ENCODE data around the gene CEP83. TPM values are rescaled to one million over a fixed set of nuclear protein-coding genes. Genes with fewer than 3 reads are reported as not detected.

The CEP83 gene
- total and polyA plus RNA-seq, 2 donors from 2014 or later, result 3.2 to 17.1 TPM

DNA sequence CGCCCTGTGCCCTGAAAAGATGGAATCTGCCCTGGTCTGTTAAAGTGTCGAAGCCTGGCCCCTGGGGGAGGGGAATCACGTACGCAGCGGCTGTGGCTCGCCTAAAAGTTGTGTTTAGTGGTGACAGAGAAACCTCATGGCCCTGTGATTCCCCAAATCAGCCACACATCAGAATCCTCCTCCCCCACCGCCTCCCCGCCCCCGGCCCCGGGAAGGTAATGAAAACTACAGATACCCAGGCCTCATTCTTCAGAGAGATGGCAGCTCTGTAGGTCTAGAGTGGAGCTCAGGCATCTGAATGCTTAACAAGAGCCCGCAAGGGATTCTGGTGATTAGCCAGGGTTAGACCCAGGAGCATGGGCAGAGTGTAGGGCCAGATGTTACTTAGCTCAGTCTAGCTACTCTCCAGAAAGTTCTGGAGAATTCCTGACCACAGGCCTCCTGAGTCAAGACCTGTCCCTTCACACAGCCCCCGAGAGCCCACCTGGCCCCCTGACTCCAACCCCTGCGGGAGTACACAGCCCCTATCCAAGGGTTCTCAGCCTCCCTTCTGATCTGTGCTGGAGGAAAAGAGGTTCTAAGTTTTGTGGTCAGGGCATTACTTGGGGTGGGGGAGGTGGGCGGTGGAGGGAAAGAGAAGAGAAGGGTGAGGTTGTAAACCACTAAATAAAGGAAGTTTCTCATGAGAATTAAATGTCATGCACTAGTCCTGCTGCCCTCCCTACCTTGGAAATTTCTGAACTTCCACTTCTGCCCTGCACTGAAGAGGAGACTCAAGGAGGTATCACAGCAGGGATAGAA, 196.5 kb downstream of the CEP83 start:
- TF ChIP-seq, protein P1, sequence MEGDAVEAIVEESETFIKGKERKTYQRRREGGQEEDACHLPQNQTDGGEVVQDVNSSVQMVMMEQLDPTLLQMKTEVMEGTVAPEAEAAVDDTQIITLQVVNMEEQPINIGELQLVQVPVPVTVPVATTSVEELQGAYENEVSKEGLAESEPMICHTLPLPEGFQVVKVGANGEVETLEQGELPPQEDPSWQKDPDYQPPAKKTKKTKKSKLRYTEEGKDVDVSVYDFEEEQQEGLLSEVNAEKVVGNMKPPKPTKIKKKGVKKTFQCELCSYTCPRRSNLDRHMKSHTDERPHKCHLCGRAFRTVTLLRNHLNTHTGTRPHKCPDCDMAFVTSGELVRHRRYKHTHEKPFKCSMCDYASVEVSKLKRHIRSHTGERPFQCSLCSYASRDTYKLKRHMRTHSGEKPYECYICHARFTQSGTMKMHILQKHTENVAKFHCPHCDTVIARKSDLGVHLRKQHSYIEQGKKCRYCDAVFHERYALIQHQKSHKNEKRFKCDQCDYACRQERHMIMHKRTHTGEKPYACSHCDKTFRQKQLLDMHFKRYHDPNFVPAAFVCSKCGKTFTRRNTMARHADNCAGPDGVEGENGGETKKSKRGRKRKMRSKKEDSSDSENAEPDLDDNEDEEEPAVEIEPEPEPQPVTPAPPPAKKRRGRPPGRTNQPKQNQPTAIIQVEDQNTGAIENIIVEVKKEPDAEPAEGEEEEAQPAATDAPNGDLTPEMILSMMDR (IDR thresholded peaks at IDR 0.05; ENCODE audit: borderline replicate concordance, extremely low read depth, insufficient read depth), result no peak
- H3K9ac ChIP-seq (ENCODE audit: low read length in 3 of 3), result peak overlapping the region in 2 of 3 donors; percentile 51 to 76

DNA sequence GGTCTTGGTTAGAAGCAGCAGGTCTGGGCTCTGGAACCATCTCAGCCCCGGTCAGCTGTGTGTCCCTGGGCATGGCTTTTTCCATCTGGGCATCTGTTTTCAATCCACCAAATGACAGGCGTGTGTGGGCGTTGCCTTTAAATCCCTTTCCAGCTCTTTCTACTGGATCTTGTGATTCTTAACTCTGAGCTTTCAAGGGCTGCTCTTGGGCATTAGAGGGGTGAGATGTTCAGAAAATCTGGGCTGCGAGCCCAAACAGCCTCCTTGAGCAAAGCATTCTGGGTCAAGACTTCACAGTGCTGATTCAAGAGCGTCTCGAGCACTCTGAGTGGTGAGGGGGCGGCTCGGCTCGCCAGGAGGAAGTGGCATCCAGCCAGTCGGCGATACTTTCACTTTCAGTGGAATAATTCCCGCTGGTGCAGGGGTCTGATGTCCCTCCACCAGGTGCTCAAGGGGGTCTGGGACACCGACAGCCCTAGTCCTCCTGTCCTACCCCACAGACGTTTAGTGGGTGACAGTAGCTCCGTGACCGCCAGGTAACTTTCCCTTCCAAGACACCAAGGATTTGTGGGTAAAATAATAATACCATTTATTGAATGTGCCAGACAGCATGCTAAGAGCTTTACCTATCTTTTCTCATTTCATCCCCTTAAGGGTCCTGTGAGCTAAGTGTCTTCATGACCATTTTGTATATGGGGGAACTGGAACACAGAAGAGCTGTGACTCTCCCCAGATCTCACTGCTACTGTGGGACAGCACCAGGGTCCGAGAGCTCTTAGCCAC, 197.2 kb downstream of the CEP83 start:
- peak overlapping the region; percentile 87 for H3K27ac ChIP-seq (ENCODE audit: low read depth in 2 of 2, low read length in 2 of 2)
- FAIRE-seq (peak; percentile 66), DNase-seq (peak; percentile 64 to 95 (median 72))
- intact Hi-C loops (cut with DNase I), result no loop called here
- peak overlapping the region; percentile 66 to 87 (median 79) for H3K4me3 ChIP-seq (ENCODE audit: low read length in 3 of 3)
- no peaks in the 10 kb centered on the region for H3K27me3 ChIP-seq (ENCODE audit: control insufficient read depth, insufficient read depth, low read length)
- no peaks in the 10 kb centered on the region for H3K9me3 ChIP-seq (ENCODE audit: control insufficient read depth in 2 of 3, insufficient read depth in 1 of 3, low read length in 3 of 3)
- H3K9ac ChIP-seq (ENCODE audit: low read length in 3 of 3), result peak overlapping the region; percentile 40 to 76 (median 51)
- peaks cover 0 to 9% (median 6%) of the 10 kb centered on the region in 3 donors for H3K4me1 ChIP-seq (ENCODE audit: control insufficient read depth in 2 of 3, insufficient read depth in 2 of 3, low read depth in 1 of 3, low read length in 3 of 3)
- H3K36me3 ChIP-seq (ENCODE audit: control insufficient read depth in 2 of 3, insufficient read depth in 3 of 3, low read length in 3 of 3), result no peaks in the 10 kb centered on the region
- TF ChIP-seq, protein P1 (IDR thresholded peaks at IDR 0.05; ENCODE audit: borderline replicate concordance, extremely low read depth, insufficient read depth), result no peak

More for the DNA sequence above, 196.5 kb downstream of the CEP83 start:
- peak overlapping the region in 2 of 3 donors; percentile 79 to 87 for H3K4me3 ChIP-seq (ENCODE audit: low read length in 3 of 3)
- peaks cover 0 to 9% (median 6%) of the 10 kb centered on the region in 3 donors for H3K4me1 ChIP-seq (ENCODE audit: control insufficient read depth in 2 of 3, insufficient read depth in 2 of 3, low read depth in 1 of 3, low read length in 3 of 3)
- FAIRE-seq, result no peak
- H3K27ac ChIP-seq (ENCODE audit: low read depth in 2 of 2, low read length in 2 of 2), result peak overlapping the region; percentile 87
- no peaks in the 10 kb centered on the region for H3K9me3 ChIP-seq (ENCODE audit: control insufficient read depth in 2 of 3, insufficient read depth in 1 of 3, low read length in 3 of 3)
- intact Hi-C loops (cut with DNase I), result no loop called here
- DNase-seq, result no peak
- no peaks in the 10 kb centered on the region for H3K27me3 ChIP-seq (ENCODE audit: control insufficient read depth, insufficient read depth, low read length)
- H3K36me3 ChIP-seq (ENCODE audit: control insufficient read depth in 2 of 3, insufficient read depth in 3 of 3, low read length in 3 of 3), result no peaks in the 10 kb centered on the region

DNA sequence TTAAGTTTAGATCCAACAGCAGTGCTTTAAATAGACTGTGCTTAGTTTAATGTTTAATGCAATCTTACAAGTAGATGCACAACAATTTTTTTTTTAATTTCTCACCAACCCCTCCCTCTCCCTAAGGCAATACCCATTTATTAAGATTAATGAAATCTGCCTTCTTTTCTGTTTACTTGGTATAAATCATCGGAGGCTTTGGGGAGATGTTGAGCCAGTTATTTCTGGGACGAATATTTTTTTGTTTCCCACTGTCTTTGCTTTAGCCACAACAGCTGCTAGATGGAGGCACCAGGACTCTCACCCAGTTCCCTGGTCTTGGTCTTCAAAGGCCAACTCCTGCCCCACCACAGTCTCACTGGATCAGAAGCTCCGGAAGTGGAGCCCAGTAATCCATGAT, 197.9 kb downstream of the CEP83 start:
- TF ChIP-seq, protein P1 (IDR thresholded peaks at IDR 0.05; ENCODE audit: borderline replicate concordance, extremely low read depth, insufficient read depth), result no peak
- Histone ChIP-seq H3K4me1 (ENCODE audit: control insufficient read depth in 2 of 3, insufficient read depth in 2 of 3, low read depth in 1 of 3, low read length in 3 of 3) (peaks cover 0 to 9% (median 6%) of the 10 kb centered on the region in 3 donors), H3K27ac (ENCODE audit: low read depth in 2 of 2, low read length in 2 of 2) (peak overlapping the region; percentile 43 to 87), H3K9me3 (ENCODE audit: control insufficient read depth in 2 of 3, insufficient read depth in 1 of 3, low read length in 3 of 3) (no peaks in the 10 kb centered on the region), H3K36me3 (ENCODE audit: control insufficient read depth in 2 of 3, insufficient read depth in 3 of 3, low read length in 3 of 3) (no peaks in the 10 kb centered on the region), H3K4me3 (ENCODE audit: low read length in 3 of 3) (peak overlapping the region in 2 of 3 donors; percentile 79 to 87), H3K27me3 (ENCODE audit: control insufficient read depth, insufficient read depth, low read length) (no peaks in the 10 kb centered on the region), H3K9ac (ENCODE audit: low read length in 3 of 3) (peak overlapping the region in 2 of 3 donors; percentile 12 to 76)
- DNase-seq (peak in 2 of 5 donors; percentile 58 to 68), FAIRE-seq (no peak)
- intact Hi-C loops (cut with DNase I), result no loop called here

All from kidney (tissue), 14 donors.